OCI-LY7 (cell line): ENCODE data around the gene SORCS1.

Experiments used
- CTCF ChIP-seq: fragments of 200-600 bp; sonication (generic); conservative IDR thresholded peaks from 2 replicates; pipeline ENCODE4 v1.5.1; 2014; ENCODE audit warnings: mild to moderate bottlenecking, antibody characterized with exemption, low read length, moderate library complexity, mixed read lengths
- EZH2phosphoT487 ChIP-seq: fragments of 200-600 bp; sonication (generic); IDR thresholded peaks from 2 replicates; pipeline ENCODE4 v1.6.1; 2018; ENCODE audit warnings: low read depth, borderline replicate concordance, mild to moderate bottlenecking, mixed run types, antibody characterized with exemption, low read length, moderate library complexity, mixed read lengths

DNA sequence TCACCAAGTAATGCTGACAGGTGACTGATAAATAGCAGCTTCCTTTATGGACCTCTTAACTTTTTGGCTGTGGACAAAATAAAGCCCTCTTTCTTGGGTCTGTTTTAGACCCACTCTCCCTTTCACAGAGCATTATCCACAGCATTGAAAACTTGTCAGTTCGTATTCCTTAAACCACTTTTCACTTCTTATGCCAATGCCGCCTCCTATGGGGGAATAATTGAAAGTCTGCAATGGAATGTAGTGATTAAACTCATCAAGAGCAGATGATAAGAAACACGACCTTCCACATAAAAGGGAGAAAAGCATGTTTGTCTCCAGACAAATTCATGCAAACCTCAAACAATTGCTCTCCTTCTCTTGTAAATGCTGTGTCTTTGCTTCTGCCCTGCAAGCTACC, 153.4 kb downstream of the SORCS1 start:
- TF ChIP-seq CTCF = no peak
- no peak for TF ChIP-seq EZH2phosphoT487
